ENCODE results near the gene NRXN2.
"Not testable (repeated sequence)": the region's sequence is repeated elsewhere in the genome, so short reads cannot be mapped to it uniquely, and the experiment has no call there.

Gene NRXN2

GRCh38 chr11:64721359-64721699 is 1.7 kb downstream of the NRXN2 start:
- DNase-seq (ENCODE audit: low read depth), result no peak

GRCh38 chr11:64720640-64721358 is 2.2 kb downstream of the NRXN2 start:
- no peak for DNase-seq (ENCODE audit: low read depth)

- no peak for DNase-seq (ENCODE audit: low read depth)
Measured at GRCh38 chr11:64720167-64720566, 2.8 kb downstream of the NRXN2 start.

- no peak for DNase-seq (ENCODE audit: low read depth)
Measured at GRCh38 chr11:64719406-64719805, 3.6 kb downstream of the NRXN2 start.

GRCh38 chr11:64718780-64719124 is 4.2 kb downstream of the NRXN2 start:
- DNase-seq (ENCODE audit: low read depth), result no peak

- DNase-seq (ENCODE audit: low read depth), result no peak
Measured at GRCh38 chr11:64718084-64718779, 4.8 kb downstream of the NRXN2 start.

GRCh38 chr11:64717268-64717578 is 5.8 kb downstream of the NRXN2 start:
- no peak for DNase-seq (ENCODE audit: low read depth)

- DNase-seq (ENCODE audit: low read depth), result no peak
Measured at GRCh38 chr11:64716473-64717267, 6.3 kb downstream of the NRXN2 start.

- DNase-seq (ENCODE audit: low read depth), result no peak
Measured at GRCh38 chr11:64715756-64716472, 7.1 kb downstream of the NRXN2 start.

GRCh38 chr11:64715110-64715509 is 7.9 kb downstream of the NRXN2 start:
- DNase-seq (ENCODE audit: low read depth), result no peak

- DNase-seq (ENCODE audit: low read depth), result no peak
Measured at GRCh38 chr11:64714666-64715065, 8.3 kb downstream of the NRXN2 start.

GRCh38 chr11:64713781-64714363 is 9.1 kb downstream of the NRXN2 start:
- no peak for DNase-seq (ENCODE audit: low read depth)

- DNase-seq (ENCODE audit: low read depth), result no peak
Measured at GRCh38 chr11:64713016-64713707, 9.8 kb downstream of the NRXN2 start.

GRCh38 chr11:64712430-64713015 is 10.5 kb downstream of the NRXN2 start:
- no peak for DNase-seq (ENCODE audit: low read depth)

GRCh38 chr11:64711956-64712362 is 11.0 kb downstream of the NRXN2 start:
- DNase-seq (ENCODE audit: low read depth), result no peak

GRCh38 chr11:64711138-64711955 is 11.7 kb downstream of the NRXN2 start:
- DNase-seq (ENCODE audit: low read depth), result no peak

GRCh38 chr11:64710418-64711137 is 12.4 kb downstream of the NRXN2 start:
- no peak for DNase-seq (ENCODE audit: low read depth)

GRCh38 chr11:64705501-64705900 is 17.5 kb downstream of the NRXN2 start:
- no peak for DNase-seq (ENCODE audit: low read depth)

- DNase-seq (ENCODE audit: low read depth), result no peak
Measured at GRCh38 chr11:64703048-64703447, 19.9 kb downstream of the NRXN2 start.

- not testable (repeated sequence) for DNase-seq (ENCODE audit: low read depth)
Measured at GRCh38 chr11:64701956-64702355, 21.0 kb downstream of the NRXN2 start.

Measured in stimulated activated CD8-positive, alpha-beta memory T cell treated with anti-CD3 and anti-CD28 coated beads, Interleukin-7, amount 100 ng/mL, for 24 hours (primary cell).